AG04449 (cell line): ENCODE measurements around the gene PDGFB.

Experiments
- CTCF ChIA-PET: fragments of 350-600 bp; formaldehyde crosslinking; extraction: SDS; loops from one replicate; lab custom pipeline; 2021; ENCODE audit warnings: antibody characterized with exemption; lab: Yijun Ruan, JAX
- POLR2A ChIA-PET: fragments of 400-600, 350-600 bp; formaldehyde crosslinking; extraction: SDS; loops from one replicate; lab custom pipeline; 2020; ENCODE audit warnings: antibody characterized with exemption, inconsistent platforms; lab: Yijun Ruan, JAX
- DNase-seq: peaks from one replicate; pipeline ENCODE4 v3.0.0-alpha.2; 2010; ENCODE audit warnings: low read depth, low spot score
- H3K4me3 ChIP-seq: 2 replicates; pipeline ENCODE4 v1.5.1; 2011; ENCODE audit warnings: low read depth, mild to moderate bottlenecking, control low read depth, low read length
- TF ChIP-seq, protein P1 (sequence below): IDR thresholded peaks from one replicate; pipeline ENCODE4 v1.5.1; 2011; ENCODE audit warnings: mild to moderate bottlenecking, moderate library complexity, low read length, control low read depth, inconsistent platforms; ENCODE audit not compliant: insufficient read depth; ENCODE audit errors: missing control alignments

Gene PDGFB

DNA sequence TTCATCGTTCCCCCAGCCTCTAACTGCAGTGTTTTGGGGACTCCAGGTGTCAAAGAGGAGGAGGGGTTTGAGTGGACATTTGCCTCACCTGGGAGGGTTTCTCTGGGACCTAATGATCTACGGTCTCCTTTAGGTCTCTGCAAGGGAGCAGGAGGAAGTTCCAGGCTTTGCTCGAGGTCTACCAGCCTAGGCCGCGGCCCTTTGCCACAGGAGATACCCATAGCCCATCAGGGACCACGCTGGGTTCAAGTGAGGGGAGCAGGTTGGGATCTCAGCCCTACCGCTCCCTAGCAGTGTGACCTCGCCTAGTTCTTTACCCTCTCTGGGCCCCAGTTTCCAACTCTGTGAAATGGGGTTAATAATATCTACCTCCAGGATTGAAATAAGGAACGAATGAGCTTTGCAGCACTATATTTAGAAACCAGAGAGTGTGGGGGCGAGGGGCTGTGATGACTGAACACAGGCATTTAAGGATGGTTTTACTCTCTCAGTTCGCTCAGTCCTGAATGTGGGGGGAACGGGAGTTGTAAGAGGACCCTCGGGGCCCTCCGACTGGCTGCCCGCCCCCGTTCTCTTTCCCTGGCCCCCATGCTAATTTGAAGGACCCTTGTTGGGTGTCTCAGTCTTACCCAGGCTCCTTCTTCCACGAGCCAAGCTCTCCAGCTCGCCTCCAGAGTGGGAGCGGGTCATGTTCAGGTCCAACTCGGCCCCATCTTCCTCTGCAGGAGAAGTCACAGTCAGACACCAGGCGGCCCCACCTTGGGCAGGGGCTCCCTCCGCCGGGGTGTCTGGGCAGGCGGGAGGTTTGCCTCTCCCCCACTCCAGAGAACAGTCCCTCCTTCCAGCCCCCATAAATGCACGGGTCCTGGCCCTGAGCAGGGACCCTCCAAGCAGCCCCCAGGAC lies 11.7 kb downstream of the PDGFB start:
- no peak for DNase-seq
- POLR2A ChIA-PET: no interaction called here
- CTCF ChIA-PET: interaction anchor here (1.4 kb wide), 1 partner anchor 12 kb away, joined by 4 read pairs; the partner anchor contains the start of gene PDGFB
- TF ChIP-seq, protein P1, sequence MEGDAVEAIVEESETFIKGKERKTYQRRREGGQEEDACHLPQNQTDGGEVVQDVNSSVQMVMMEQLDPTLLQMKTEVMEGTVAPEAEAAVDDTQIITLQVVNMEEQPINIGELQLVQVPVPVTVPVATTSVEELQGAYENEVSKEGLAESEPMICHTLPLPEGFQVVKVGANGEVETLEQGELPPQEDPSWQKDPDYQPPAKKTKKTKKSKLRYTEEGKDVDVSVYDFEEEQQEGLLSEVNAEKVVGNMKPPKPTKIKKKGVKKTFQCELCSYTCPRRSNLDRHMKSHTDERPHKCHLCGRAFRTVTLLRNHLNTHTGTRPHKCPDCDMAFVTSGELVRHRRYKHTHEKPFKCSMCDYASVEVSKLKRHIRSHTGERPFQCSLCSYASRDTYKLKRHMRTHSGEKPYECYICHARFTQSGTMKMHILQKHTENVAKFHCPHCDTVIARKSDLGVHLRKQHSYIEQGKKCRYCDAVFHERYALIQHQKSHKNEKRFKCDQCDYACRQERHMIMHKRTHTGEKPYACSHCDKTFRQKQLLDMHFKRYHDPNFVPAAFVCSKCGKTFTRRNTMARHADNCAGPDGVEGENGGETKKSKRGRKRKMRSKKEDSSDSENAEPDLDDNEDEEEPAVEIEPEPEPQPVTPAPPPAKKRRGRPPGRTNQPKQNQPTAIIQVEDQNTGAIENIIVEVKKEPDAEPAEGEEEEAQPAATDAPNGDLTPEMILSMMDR: no peak
- H3K4me3 ChIP-seq: no peak overlapping the region

DNA sequence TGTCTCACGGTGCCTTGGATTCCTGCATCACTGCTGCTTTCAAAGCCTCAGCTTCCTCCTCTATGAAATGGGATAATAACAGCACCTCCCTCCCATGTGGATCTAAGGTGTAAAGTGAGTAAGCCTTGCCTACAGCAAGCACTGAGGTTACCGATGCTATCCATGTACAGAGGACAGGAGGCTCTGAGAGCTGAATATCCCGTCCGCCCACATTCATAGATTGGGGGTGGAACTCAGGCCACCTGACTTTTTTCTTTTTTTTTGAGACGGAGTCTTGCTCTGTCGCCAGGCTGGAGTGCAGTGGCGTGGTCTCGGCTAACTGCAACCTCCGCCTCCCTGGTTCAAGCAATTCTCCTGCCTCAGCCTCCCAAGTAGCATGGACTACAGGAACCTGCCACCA lies 12.5 kb downstream of the PDGFB start:
- POLR2A ChIA-PET: no interaction called here
- CTCF ChIA-PET: interaction anchor here (1.3 to 1.4 kb wide), 2 partner anchors 9 to 13 kb away, joined by 4 read pairs; partner anchors contain the start of gene PDGFB
- TF ChIP-seq, protein P1: no peak
- no peak for DNase-seq
- no peak overlapping the region for H3K4me3 ChIP-seq

DNA sequence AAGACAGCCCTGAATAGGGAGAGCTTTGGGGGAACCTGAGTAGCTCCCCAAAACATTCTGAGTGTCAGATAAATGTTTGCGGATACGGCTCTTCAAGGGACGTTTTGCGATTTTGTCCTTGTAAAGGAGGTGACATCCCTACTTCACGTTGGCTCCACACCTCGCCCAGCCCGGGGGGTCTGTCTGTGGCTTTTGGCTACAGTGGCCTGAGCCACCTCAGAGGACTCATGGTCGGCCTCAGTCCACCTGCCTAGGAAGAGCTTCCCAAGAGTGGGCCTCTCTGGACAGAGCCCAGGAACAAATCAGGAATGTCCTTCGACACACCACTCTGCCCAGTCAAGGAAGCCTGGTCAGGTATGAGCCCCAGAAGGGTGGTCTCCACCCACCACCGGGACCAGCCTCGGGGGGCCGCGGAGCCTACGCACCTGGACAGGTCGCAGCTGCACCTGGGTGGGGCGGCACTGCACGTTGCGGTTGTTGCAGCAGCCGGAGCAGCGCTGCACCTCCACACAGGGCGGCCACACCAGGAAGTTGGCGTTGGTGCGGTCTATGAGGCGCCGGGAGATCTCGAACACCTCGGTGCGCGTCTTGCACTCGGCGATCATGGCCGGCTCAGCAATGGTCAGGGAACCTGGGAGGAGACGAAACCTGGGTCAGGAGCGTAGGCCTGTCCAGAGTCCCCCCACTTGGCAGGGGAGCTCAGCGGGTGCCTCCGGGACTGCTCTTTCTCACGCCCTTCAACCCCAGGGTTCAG lies 13.4 kb downstream of the PDGFB start:
- ChIA-PET POLR2A (interaction anchor here (0.7 kb wide), 1 partner anchor 16 kb away, joined by 3 read pairs; no protein-coding TSS in a partner anchor), CTCF (interaction anchor here (1.3 to 3.6 kb wide), 2 partner anchors 10 to 16 kb away, joined by 4 to 15 read pairs; no protein-coding TSS in a partner anchor)
- DNase-seq: no peak
- TF ChIP-seq, protein P1: no peak
- H3K4me3 ChIP-seq: no peak overlapping the region

DNA sequence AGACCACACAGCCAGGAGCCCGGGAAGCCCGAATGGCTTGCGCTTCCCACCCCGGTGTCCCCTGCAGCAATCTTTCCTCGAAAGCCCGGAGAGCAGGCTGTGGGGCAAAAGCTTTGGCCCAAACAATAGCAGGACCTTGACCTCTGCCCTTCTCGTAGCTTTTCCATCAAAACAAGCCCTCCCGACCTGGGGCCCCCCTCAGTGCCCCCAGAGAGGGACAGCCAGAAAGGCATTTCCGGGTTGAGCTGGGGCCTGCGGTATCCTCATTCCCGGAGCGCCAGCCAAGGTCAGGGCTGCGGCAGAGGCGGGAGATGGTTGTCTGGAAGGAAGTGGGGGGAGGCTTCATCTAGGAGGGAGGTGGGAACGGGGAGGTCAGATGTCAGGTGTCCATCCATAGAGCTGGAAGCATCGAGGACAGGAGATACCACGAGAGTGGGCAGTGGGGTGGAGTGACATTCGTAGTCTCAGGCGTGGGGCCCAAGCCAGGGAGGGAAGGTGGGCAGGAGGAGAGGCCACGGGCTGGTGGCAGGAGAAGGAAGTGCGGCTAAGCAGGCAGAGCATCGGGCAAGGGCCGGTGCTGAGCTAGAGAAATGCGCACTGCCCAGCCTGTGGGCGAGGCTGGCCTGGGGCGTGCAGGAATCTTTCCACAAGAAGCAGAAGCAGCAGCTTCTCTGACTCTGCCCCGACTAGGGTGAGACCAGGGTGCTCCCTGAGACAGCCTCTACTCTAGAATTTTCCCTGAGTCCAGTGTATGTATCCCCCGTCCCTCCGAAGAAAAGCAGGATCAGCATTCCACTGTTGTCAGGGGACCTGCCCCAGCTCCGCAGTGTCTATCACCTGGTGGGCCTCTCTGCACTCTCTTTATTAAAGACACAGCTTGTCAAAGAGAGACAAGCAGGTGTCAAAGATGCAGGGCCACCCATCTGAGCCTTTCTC lies 14.3 kb downstream of the PDGFB start:
- no peak overlapping the region for H3K4me3 ChIP-seq
- POLR2A ChIA-PET: interaction anchor here (0.7 kb wide), 1 partner anchor 15 kb away, joined by 3 read pairs; no protein-coding TSS in a partner anchor
- DNase-seq: no peak
- TF ChIP-seq, protein P1: peak; percentile 13
- CTCF ChIA-PET: interaction anchor here (0.8 to 3.6 kb wide), 4 partner anchors 15 to 23 kb away, joined by 3 to 15 read pairs (median 3); no protein-coding TSS in a partner anchor

DNA sequence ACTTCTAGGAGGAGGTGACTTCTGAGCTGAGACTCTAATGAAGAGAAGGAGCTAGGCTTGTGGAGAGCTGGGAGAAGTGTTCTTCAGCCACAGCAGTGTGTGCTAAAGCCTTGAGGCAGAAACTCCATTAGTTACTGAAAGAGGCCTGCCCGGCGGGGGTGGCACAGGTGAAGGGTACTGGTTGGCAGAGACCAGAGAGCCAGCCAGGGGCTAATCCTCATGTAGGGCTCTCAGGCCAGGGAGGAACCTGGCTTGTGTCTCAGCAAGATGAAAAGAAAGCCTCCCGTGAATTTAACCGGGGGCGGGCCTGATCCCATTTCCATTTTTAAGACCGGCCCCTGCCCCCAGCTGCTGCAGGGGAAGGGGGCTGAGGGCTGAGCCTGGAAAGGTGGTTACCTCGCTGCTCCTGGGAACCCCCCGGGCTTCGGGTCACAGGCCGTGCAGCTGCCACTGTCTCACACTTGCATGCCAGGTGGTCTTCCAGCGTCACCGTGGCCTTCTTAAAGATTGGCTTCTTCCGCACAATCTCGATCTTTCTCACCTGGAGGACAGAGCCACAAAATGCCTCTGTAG lies 15.0 kb downstream of the PDGFB start:
- DNase-seq: no peak
- no peak overlapping the region for H3K4me3 ChIP-seq
- TF ChIP-seq, protein P1: no peak
- ChIA-PET POLR2A (no interaction called here), CTCF (interaction anchor here (0.8 to 3.6 kb wide), 4 partner anchors 14 to 23 kb away, joined by 3 to 15 read pairs (median 3); no protein-coding TSS in a partner anchor)
